HG02884 (cell line): ENCODE results near the gene ZIK1.

Experiments
- ATAC-seq: cut with Tn5 transposase; IDR thresholded peaks from one replicate; pipeline ENCODE4 v1.9.1; 2021; ENCODE audit warnings: mild to moderate bottlenecking, moderate library complexity; ENCODE audit not compliant: unreplicated experiment

ZIK1 gene

DNA sequence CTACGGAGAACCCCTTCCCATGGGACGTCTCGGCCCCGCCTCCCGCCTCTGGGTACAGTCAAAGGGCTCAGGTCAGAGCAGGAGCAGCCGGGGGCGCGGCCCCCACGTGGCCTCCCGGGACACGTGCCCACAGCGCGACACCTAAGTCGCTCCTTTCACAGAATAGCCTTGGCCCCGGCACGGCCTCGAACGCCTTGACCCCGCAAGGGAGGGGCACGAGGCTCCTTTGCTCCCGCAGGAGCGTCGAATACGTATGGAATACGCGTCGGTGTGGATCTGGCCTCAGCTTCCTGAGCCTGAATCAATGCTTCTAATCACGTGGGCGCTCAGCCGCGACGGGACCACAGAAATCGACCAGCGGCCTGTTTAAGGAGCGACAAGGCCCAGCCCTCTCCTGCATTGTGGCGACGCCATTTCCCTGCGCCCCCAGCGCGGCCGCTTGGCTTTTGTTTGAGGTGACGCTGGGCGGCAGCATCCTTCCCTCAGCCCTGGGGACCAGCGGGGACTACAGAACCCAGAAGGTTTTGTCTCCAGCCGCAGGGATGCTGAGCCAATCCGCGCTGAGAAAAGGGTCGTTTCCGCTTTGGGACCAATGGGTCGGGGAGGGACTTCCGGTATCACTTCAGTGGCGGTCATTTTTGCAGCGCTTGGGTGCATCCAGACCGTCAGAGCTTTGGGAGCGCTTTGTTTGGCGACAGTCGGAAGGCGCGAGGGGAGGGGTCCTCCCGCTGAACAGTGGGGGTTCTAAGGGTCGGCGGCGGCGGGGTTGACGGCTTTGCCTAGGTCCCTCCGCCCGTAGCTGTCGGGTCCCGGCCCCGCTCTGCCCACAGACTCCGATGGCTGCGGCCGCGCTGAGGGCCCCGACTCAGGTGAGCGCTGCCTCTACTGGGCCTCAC is at the start of gene ZIK1:
Gene ZIK1 (plus strand): TSS at position 625 of the 896 bp plus-strand sequence. CDS start 212 bp downstream, at position 837.
- peak; percentile 88 for ATAC-seq

DNA sequence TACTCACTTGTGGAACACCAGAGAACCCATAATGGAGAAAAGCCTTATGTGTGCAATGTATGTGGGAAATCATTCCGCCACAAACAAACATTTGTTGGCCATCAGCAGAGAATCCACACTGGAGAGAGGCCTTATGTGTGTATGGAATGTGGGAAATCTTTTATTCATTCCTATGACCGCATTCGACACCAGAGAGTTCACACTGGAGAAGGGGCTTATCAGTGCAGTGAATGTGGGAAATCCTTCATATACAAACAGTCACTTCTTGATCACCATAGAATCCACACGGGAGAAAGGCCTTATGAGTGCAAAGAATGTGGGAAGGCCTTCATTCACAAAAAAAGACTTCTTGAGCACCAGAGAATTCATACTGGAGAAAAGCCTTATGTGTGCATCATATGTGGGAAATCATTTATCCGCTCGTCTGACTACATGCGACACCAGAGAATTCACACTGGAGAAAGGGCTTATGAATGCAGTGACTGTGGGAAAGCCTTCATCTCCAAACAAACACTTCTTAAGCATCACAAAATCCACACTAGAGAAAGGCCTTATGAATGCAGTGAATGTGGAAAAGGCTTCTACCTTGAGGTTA is 45.9 kb upstream of the ZIK1 start:
- no peak for ATAC-seq

DNA sequence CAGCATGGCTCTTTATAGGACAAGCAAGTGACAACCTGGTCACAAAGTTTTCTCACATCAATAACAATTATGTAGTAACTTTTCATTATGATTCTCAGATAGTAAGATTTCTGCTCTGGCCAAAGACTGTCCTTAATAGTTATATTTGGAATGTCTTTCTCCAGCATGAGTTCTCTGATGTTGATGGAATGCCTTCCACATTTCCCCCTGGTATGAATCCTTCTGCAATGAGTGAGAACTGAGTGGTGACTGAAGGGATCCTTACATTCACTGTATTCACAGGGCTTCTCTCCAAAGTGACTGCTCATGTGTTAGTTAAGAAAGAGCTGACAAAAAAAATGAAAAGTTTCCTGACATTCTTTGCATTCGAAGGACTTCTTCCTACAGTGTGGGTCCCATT is 37.4 kb upstream of the ZIK1 start:
- no peak for ATAC-seq

DNA sequence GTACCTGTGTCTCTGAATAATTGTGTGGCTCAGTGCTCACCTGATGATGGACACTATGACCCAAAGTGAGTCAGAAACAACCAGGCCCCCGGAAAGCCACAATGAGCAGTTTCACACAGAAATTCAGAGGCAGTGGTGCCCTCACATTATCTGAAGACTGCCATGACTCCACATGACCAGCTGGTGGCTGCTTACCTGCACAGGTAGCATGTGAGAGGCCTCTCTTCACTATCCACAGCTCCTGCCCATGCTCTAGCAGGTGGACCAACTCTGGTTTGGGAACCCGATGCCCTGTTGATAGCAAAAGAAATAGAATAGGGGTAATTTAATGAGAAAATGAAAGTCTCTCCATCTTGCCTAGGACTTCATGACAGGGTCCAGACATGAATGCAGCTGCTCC is 31.5 kb upstream of the ZIK1 start:
- ATAC-seq = no peak

DNA sequence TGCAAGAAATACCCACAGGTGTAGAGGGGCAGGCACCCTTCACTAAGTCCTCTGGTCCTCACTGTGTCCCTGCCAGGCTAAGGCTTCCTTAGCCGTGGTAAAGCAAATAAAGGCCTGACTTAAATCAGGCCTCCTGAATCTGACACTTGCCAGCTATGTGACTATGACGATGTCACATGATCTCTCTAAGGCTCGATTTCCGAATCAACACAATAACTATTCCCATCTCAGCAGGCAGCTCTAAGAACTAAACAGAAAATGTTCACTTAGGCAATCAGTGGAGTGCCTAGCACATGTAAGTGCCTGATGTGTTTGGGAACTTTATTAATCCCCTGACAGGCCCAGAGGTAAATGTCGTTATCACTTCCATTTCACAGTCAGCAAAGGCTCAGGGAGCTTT is 26.3 kb upstream of the ZIK1 start:
- ATAC-seq = no peak

DNA sequence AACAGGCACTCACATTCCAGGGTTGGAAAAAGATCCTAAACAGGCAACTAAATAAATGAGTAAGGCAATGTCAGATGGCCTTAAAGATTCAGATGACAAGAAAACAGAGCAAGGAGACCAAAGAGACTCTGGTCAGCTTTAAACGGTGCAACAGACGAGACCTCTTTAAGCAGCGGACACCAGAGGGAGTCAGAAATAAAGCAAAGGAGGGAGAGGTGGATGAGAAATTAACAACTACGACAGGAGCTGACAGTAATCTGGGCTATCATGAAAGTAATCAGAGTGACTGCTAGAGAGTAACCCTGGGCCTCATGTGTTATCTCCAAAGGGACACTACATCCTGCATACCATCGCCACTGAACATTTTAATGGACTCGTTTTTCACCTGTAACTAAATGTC is 25.4 kb upstream of the ZIK1 start:
- ATAC-seq = no peak

DNA sequence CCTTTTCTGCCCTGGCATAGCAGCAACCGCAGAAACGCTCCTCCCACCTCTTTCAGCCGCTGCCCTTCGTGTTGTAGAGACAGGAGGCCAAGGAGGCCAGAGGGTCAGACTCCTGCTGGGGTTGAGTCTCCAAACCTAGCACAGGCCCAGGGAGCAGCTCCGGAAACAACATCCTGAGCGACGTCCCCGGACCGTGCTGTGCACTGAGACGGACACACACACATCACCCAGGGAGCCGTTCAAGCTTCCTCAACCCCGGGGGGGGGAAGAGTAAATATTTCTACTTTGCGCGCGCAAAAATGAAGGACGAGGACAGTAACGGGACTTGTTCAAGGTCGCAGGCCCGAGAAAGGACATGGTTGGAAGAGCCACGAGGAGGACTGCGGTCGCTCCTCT is 24.9 kb upstream of the ZIK1 start:
- peak; percentile 8 for ATAC-seq

DNA sequence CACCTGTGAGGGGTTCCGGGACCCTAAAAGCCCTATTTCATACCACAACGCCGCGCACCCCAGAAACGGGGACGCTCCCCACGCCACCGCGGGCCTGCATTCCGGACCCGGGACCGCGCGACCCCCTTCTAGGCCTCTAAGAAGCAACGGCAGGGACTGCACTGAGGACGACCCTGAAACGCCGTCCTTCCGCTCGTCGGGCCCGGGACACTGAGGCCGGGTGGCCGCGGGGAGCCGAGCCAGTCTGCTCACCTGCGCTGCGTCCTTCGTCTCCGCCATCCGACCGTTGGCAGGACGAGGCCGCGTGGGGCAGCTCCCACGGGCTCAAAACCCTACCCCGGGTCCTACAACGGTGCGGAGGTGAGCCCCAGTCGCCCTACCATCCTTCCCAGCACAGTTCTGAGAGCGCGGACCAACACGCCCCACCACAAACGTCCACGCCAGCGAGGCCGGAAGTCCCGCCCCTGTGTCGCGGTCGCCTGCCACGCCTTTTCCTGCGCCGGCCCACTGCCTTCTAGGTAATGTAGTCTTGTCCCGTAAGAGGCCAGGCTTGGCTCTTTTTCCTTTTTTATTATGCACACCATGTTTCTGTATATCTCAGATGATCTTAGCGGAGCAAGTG is 24.4 kb upstream of the ZIK1 start, which contains the start of gene ZNF550:
Gene ZNF550 (minus strand): TSS at position 460 of the 622 bp plus-strand sequence. CDS start 181 bp downstream, at position 279.
- peak; percentile 86 for ATAC-seq

DNA sequence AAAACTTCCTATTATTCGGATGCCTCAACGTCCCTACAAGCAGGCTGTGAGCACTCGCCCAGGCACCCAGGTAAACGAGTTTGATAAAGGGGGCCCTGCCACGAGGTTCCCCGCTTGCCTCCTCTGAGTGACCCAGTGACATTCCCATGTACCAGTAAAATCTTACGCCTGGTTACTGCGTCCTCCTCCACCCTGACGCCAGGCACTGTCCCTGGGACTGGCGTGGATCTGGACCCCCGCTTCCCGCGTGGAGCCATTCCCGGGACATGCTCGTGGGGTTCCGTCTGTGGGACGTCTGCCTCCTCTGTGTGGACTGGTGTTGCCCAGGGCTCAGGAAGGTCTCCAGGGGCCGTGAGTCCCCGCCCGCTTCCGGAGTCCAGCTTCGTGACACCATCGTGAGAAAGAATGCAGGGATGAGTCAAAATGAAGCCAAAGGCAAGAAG is 23.9 kb upstream of the ZIK1 start:
- ATAC-seq = no peak

DNA sequence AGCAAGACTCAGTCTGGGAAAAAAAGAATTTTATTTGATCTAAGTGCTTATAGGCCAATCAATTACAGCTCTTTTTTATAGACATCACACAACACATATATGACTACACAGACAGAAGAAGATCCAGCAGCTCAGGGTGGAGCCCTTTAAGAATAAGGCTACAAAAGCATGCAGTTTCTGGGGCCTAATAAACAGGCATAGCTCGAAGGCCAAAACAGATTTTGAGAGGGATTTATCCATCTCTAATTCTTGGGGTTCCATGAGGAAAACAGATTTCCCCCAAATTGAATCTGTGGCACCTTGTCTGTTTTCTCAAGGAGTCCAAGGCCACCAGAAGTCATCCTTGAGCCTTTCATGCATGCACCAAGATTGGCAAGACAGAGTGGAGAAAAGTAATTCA is 20.4 kb upstream of the ZIK1 start:
- ATAC-seq = no peak

DNA sequence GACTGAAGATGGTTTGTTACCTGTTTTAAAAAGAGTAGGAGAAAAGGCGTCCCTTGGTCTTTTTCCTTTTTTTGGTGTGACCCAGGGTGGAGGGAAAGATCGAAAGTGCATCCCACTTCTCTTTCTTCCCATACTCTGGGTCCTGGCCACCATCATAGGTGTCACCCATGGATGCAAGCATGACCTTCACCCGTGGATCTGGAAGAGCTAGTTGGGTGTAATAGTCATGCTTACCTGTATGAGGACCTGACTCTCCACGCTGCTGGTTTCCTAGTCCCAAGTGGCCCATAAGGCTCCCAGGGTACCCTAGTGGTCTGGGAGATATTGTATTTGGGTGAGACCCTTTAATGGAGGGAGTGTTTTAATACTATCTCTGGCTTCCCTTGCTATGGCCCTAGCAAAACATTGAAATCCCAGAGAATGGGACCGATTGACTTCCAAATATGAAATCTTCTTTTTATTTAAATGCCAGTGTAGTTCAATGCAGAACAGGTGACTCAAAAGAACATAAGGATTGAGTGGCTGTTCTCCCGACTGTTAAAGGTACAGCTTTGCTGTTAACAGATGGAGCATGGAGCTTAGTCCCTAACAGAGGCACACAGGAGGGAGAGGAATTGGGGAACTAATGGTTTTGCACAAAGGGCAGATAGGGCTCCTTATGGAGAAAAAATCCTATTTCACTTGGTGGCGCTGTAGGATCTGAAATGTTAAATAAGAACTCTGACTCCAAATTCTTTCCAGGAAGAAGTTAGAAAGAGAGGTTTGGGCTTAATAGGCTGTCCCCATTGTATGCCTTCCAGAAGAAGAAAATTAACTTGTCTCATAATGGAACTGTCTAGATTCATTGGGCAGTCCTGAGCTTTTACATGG is 17.3 kb upstream of the ZIK1 start:
- ATAC-seq = no peak

DNA sequence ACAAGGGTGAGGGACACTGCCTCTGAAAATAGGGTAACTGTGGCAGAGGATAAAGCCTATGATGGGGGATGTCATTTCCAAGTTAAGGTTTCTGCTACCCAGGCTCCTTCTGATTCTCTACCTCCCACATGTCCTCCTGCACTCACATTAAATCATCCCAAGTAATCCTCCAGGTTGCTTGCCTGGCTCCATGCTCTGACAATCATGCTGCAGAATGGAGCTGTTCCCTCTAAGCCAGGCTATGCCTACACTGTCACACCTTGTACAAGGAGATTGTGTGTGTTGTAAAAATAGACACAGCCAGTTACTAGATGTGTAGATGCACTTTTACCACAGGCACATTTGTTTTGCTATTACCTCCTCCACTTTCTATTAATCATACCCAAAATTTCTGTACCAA is 13.2 kb upstream of the ZIK1 start:
- ATAC-seq = no peak

DNA sequence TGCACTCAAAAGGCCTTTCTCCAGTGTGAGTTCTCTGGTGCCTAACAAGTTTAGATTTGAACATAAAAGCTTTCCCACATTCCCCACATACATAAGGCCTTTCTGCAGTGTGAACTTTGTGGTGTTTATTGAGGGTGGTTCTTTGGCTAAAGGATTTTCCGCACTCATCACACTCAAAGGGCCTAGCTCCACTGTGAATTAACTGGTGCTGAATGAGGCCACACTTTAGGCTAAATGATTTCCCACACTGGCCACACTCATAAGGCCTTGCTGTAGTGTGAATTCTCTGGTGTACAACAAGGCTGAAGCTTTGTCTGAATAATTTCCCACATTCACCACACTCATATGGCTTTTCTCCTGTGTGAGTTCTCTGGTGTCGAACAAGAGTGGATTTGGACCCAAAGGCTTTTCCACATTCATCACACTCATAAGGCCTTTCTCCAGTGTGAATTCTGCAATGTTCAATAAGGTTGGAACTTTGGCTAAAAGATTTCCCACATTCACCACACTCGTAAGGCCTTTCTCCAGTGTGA is 11.5 kb upstream of the ZIK1 start:
- ATAC-seq = no peak

DNA sequence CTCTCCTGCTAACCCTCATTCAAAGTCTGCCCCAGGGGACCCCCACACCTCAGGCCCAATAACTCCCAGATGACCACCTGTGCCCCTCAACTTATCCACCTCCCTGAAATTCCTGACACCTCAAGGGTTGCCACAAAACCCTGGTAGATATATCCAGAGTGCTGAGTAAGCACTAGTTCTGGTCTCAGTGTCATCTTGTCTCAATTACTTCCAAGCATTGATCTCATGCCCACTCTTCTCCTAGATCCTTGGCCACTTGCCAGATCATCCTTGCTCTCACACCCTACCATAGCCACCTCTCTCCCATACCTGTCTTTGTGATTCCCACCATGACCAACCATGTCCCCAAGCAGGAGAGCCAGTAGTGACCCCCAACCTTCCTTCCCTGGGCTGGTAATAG is 7.3 kb upstream of the ZIK1 start:
- no peak for ATAC-seq

DNA sequence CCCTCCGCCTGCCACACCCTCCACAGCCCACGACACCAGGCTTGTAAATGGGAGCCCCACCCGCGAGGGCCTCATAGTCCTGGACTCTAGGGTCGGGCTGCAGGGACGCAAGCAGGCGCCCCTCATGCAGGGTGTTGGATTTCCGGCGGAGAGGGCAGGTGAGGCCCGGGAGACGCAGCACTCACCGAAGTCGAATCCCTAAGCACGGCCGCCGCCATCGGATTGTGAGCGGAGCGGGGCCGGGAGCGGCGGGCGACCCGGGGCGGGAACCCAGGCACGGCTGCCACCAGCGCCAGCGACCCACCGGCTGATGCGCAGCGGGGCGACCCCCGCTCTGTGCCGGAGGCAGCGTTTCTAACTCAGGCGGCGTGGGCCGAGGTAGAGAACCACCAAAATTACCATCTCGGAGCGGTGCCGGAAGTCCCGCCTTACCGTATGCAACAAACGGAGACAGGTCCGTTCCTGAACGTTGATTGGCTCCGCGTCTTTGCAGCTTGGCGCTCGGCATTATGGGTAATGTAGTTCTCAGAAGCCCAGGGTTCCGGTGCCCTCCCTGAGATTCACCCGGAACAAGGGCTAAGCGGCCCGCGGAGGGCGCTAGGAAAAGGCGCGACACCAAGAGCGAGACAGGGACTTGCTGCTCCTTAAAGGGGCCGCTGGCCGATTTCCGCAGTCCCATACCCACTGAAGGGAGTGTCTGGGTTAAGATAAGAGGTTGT is 5.3 kb upstream of the ZIK1 start, which contains the start of gene ZNF416:
Gene ZNF416 (minus strand): TSS at position 425 of the 719 bp plus-strand sequence. CDS start 207 bp downstream, at position 218.
- peak; percentile 94 for ATAC-seq

DNA sequence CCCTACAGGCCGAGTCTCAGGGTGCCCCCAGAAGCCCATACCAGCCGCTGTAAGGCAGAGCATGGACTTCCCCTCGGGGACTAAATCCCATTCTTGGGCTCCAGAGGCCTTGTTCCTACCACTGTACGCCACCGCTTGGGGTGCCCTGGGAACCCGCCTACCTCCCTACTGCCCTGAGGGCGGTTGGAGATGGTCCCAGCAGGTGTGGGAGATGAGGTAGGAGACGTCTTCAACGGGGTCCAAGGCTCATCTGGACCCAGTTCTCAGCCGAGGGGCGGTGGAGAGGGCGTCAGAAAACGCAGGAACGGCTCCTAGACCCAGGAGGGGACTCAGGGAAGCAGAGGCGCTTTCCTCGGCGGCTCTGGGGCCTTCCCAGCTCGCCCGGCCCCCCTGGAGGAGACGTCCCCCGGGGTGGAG is 833 bp upstream of the ZIK1 start:
- ATAC-seq = no peak

DNA sequence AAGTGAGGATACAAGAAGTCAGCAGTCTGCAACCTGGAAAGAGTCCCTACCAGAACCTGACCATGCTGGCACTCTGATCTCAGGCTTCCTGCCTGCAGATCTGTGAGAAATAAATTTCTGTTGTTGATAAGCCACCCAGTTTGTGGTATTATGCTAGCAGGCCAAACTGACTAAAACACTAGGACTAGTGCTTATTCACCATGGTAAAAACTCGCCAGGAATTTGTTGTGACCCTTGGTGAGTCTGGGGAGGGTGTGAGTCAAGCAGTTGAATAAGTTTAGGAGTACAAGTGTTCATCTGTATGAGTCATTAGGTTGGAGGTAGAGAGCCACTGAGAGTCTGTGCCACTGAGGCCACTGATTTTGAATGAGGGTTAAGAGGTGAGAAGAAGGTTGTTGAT is 3.6 kb downstream of the ZIK1 start:
- ATAC-seq = no peak

DNA sequence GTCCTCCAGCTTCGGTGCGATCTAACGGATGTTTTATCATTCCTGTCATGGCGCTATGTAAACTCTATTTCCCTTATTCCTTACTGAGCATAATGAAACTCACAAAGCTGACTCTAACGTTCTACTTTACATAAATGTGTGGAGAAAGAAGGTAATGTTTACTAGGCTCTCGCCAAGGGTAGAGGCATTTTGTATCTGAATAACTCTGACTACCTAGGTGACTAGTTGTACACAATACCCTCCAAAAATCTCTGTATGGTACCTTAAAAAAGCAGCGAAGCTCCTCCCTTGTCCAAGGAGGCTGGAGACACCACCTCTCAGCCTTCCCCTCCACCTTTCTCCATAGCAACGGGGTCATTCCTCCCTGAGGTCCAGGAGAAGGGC is 15.4 kb downstream of the ZIK1 start:
- ATAC-seq = no peak

DNA sequence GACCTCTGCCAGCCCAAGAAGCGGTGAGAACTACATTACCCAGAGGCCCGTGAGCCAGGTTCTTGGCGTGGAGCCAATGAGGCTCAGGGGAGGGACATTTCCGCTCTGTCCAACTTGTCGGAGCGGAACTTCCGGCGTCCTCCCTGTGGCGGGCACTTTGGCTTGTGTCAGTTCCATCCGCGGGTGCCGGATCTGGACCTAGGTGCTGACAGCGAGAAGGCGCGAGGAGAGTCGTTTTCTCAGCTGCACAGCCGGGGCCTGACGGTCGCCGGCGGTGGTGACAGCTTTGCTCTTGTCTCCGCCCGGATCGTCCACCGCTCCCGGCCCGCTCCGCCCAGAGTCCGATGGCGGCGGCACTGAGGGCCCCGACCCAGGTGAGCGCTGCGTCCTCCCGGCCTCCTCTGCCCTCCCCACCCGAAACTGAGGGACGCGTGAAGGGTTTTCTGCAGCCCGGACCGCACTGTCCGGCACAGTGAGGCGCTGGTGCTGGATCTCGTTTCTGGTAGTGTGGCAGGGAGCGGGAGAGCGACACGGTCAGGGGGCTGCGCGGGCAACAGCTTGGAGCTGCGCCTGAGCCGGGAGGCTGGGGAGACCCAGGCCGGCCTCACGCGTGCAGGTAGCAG is 15.9 kb downstream of the ZIK1 start, which contains the start of gene ZNF530:
Gene ZNF530 (plus strand): TSS at position 125 of the 623 bp plus-strand sequence. CDS start 4,461 bp downstream, outside the sequence.
- ATAC-seq = peak; percentile 91
